MM.1S (cell line): ENCODE measurements around the gene TSPO2.

Experiments
- CTCF ChIP-seq: fragments of 300-600 bp; sonication (generic); IDR thresholded peaks from 2 replicates; pipeline ENCODE4 v1.5.1; 2016; ENCODE audit warnings: antibody characterized with exemption, low read length, mixed read lengths
- EZH2 ChIP-seq: fragments of 300-600 bp; sonication (generic); optimal IDR thresholded peaks from 2 replicates; pipeline ENCODE3; 2017; ENCODE audit warnings: low read depth, mild to moderate bottlenecking, antibody characterized with exemption, low read length, mixed read lengths
- EZH2phosphoT487 ChIP-seq: fragments of 300-600 bp; sonication (generic); IDR thresholded peaks from 2 replicates; pipeline ENCODE4 v1.6.1; 2018; ENCODE audit warnings: antibody characterized with exemption, low read length

GRCh38 chr6:41037107-41037900 is 5.0 kb upstream of the TSPO2 start:
- TF ChIP-seq CTCF (no peak), EZH2phosphoT487 (no peak), EZH2 (no peak)
